WTC11 (cell line): ENCODE results near the gene SMYD3. TPM values are rescaled to one million over a fixed set of nuclear protein-coding genes. Genes with fewer than 3 reads are reported as not detected.

ENCODE experiments used
- ATAC-seq: fragments of 200-7000 bp; cut with Tn5 transposase; 2 replicates; pipeline ENCODE4 v1.10.0; 2021; ENCODE audit warnings: mild to moderate bottlenecking, moderate library complexity
- CTCF ChIA-PET: fragments of 300-600 bp; sonication (Branson Sonifier 250); formaldehyde crosslinking; loops from one replicate; lab custom pipeline; 2021; ENCODE audit warnings: antibody characterized with exemption; lab: Charles Lee
- POLR2A ChIA-PET: fragments of 350-600 bp; sonication (Branson Sonifier 250); formaldehyde crosslinking; loops from one replicate; lab custom pipeline; 2021; ENCODE audit warnings: antibody characterized with exemption; lab: Charles Lee
- DNase-seq: peaks from one replicate; pipeline ENCODE4 v3.0.0; 2021; ENCODE audit warnings: low spot score
- H3K27ac Mint-ChIP-seq: 2 replicates; pipeline ENCODE4 v1.8.0; 2021; ENCODE audit warnings: mixed read lengths
- H3K27me3 Mint-ChIP-seq: 2 replicates; pipeline ENCODE4 v1.8.0; 2021; ENCODE audit warnings: low read depth, mild to moderate bottlenecking, moderate library complexity, mixed read lengths
- H3K36me3 Mint-ChIP-seq: 2 replicates; pipeline ENCODE4 v1.8.0; 2021; ENCODE audit warnings: mixed read lengths
- H3K4me1 Mint-ChIP-seq: 2 replicates; pipeline ENCODE4 v1.8.0; 2022; ENCODE audit warnings: mixed read lengths
- H3K4me3 Mint-ChIP-seq: 2 replicates; pipeline ENCODE4 v1.8.0; 2021; ENCODE audit warnings: mild to moderate bottlenecking, moderate library complexity, mixed read lengths
- H3K9me3 Mint-ChIP-seq: 2 replicates; pipeline ENCODE4 v1.8.0; 2021; ENCODE audit warnings: mixed read lengths
- CDX4 ChIP-seq: fragments of 250-450 bp; sonication (Bioruptor Pico); IDR thresholded peaks from 2 replicates; pipeline ENCODE4 v1.9.0; 2021; ENCODE audit warnings: moderate library complexity, mild to moderate bottlenecking, inconsistent platforms, borderline replicate concordance
- CREM ChIP-seq: sonication (generic); formaldehyde crosslinking; IDR thresholded peaks from 2 replicates; pipeline ENCODE4 v1.8.1; 2022; ENCODE audit warnings: mild to moderate bottlenecking, missing genetic modification reagents, moderate library complexity
- E2F5 ChIP-seq: sonication (generic); formaldehyde crosslinking; IDR thresholded peaks from 2 replicates; pipeline ENCODE4 v1.8.1; 2022; ENCODE audit warnings: mild to moderate bottlenecking, moderate library complexity, missing genetic modification reagents
- ELF4 ChIP-seq: sonication (generic); formaldehyde crosslinking; IDR thresholded peaks from 2 replicates; pipeline ENCODE4 v1.8.1; 2022; ENCODE audit warnings: low read depth, mild to moderate bottlenecking, moderate library complexity, missing genetic modification reagents
- GRHL2 ChIP-seq: fragments of 250-450 bp; sonication (Bioruptor Pico); IDR thresholded peaks from 2 replicates; pipeline ENCODE4 v1.8.0; 2022; ENCODE audit warnings: mild to moderate bottlenecking, moderate library complexity; ENCODE audit not compliant: insufficient replicate concordance, severe bottlenecking
- GTF2I ChIP-seq: fragments of 250-450 bp; sonication (Bioruptor Pico); conservative IDR thresholded peaks from 2 replicates; pipeline ENCODE4 v1.4.0; 2021; ENCODE audit warnings: mild to moderate bottlenecking
- MYBL2 ChIP-seq: sonication (generic); formaldehyde crosslinking; IDR thresholded peaks from 2 replicates; pipeline ENCODE4 v1.8.1; 2023; ENCODE audit warnings: mild to moderate bottlenecking, moderate library complexity, missing genetic modification reagents
- NFATC4 ChIP-seq: fragments of 250-450 bp; sonication (Bioruptor Pico); IDR thresholded peaks from 2 replicates; pipeline ENCODE4 v1.9.0; 2021; ENCODE audit warnings: mild to moderate bottlenecking
- SMAD3 ChIP-seq: sonication (generic); formaldehyde crosslinking; IDR thresholded peaks from 2 replicates; pipeline ENCODE4 v1.8.0; 2022; ENCODE audit warnings: missing genetic modification reagents, mild to moderate bottlenecking, borderline replicate concordance
- SOX15 ChIP-seq: fragments of 250-450 bp; sonication (Bioruptor Pico); IDR thresholded peaks from 2 replicates; pipeline ENCODE4 v1.9.0; 2021; ENCODE audit warnings: mild to moderate bottlenecking
- TCF7 ChIP-seq: sonication (generic); formaldehyde crosslinking; IDR thresholded peaks from 2 replicates; pipeline ENCODE4 v1.8.0; 2022; ENCODE audit warnings: mild to moderate bottlenecking, low read depth, missing genetic modification reagents, moderate library complexity
- TP53 ChIP-seq: sonication (generic); formaldehyde crosslinking; IDR thresholded peaks from 2 replicates; pipeline ENCODE4 v1.8.1; 2023; ENCODE audit warnings: mild to moderate bottlenecking, missing genetic modification reagents
- USF2 ChIP-seq: sonication (generic); formaldehyde crosslinking; IDR thresholded peaks from 2 replicates; pipeline ENCODE4 v1.8.1; 2023; ENCODE audit warnings: mild to moderate bottlenecking, missing genetic modification reagents, moderate library complexity
- ZNF263 ChIP-seq: sonication (generic); formaldehyde crosslinking; IDR thresholded peaks from 2 replicates; pipeline ENCODE4 v1.8.1; 2022; ENCODE audit warnings: low read depth, mild to moderate bottlenecking, moderate library complexity, missing genetic modification reagents
- ZNF281 ChIP-seq: sonication (generic); formaldehyde crosslinking; IDR thresholded peaks from 2 replicates; pipeline ENCODE4 v1.8.0; 2023; ENCODE audit warnings: mild to moderate bottlenecking, missing genetic modification reagents
- total RNA-seq: library from RNA; stranded (reverse); gene quantifications from 3 replicates; pipeline ENCODE4 v1.2.3, GENCODE V29; 2021
- TF ChIP-seq, protein P1 (sequence below): sonication (generic); formaldehyde crosslinking; IDR thresholded peaks from 2 replicates; pipeline ENCODE4 v1.8.0; 2023; ENCODE audit warnings: missing genetic modification reagents
- TF ChIP-seq, protein P2 (sequence below): sonication (generic); formaldehyde crosslinking; IDR thresholded peaks from 2 replicates; pipeline ENCODE4 v1.8.1; 2023; ENCODE audit warnings: mild to moderate bottlenecking, missing genetic modification reagents
- TF ChIP-seq, protein P3 (sequence below): sonication (generic); formaldehyde crosslinking; IDR thresholded peaks from 2 replicates; pipeline ENCODE4 v1.8.0; 2022; ENCODE audit warnings: mild to moderate bottlenecking, missing genetic modification reagents
- TF ChIP-seq, protein P4 (sequence below): fragments of 250-450 bp; sonication (Bioruptor Pico); IDR thresholded peaks from 2 replicates; pipeline ENCODE4 v1.9.0; 2021; ENCODE audit warnings: mild to moderate bottlenecking
- TF ChIP-seq, protein P5 (sequence below): sonication (generic); formaldehyde crosslinking; IDR thresholded peaks from 2 replicates; pipeline ENCODE4 v1.8.0; 2022; ENCODE audit warnings: mild to moderate bottlenecking, missing genetic modification reagents
- TF ChIP-seq, protein P6 (sequence below): sonication (generic); formaldehyde crosslinking; IDR thresholded peaks from 2 replicates; pipeline ENCODE4 v1.8.0; 2022; ENCODE audit warnings: mild to moderate bottlenecking, missing genetic modification reagents

The SMYD3 gene
- total RNA-seq, 1 experiment from 2014 or later, result 21.4 TPM

- TF ChIP-seq ZNF281 (CRISPR knock-in tag), result no peak
- TF ChIP-seq USF2, result no peak
Observed at GRCh38 chr1:245864872-245865271, 642.2 kb downstream of the SMYD3 start (continued).

DNA sequence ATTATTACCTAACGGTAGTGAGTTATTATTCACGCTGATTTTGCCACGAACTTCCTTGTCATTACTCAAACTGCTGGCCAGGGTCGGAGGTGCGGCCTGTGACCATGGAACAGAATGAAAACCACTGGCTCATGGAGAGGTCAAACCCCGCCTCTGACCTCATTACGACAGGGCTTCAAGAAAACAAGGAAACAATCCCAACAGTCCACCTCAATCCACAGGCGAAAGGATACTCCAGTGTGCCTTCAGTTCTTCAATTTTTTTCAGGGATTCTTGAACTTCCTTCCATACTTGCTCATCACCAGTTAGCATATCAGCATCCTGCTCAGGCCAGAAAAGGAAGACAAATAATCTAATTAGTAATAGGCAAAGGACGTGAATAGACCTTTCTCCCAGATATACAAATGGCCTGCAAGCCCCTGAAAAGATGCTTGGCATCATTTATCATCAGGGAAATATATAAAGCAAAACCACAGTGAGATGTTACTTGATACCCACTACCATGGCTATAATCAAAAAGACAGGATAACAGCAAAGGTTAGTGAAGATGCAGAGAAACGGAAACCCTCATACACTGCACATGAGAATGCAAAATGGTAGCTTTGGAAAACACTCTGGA, 643.4 kb downstream of the SMYD3 start:
- Mint-ChIP-seq H3K4me1 (no peaks in the 10 kb centered on the region), H3K36me3 (no peaks in the 10 kb centered on the region), H3K9me3 (no peaks in the 10 kb centered on the region), H3K27me3 (no peaks in the 10 kb centered on the region), H3K4me3 (no peak overlapping the region), H3K27ac (no peak overlapping the region)
- ATAC-seq (no peak), DNase-seq (no peak)
- ChIA-PET POLR2A (no interaction called here), CTCF (no interaction called here)
- TF ChIP-seq TCF7 (CRISPR knock-in tag), result no peak

- Mint-ChIP-seq H3K9me3 (no peaks in the 10 kb centered on the region), H3K36me3 (no peaks in the 10 kb centered on the region), H3K4me1 (no peaks in the 10 kb centered on the region), H3K27ac (no peak overlapping the region), H3K4me3 (no peak overlapping the region), H3K27me3 (no peaks in the 10 kb centered on the region)
- ChIA-PET POLR2A (no interaction called here), CTCF (interaction anchor here (1.0 kb wide), 1 partner anchor 26 kb away, joined by 3 read pairs; no protein-coding TSS in a partner anchor)
- ATAC-seq, result no peak
- DNase-seq, result no peak
- no peak for TF ChIP-seq ZNF263 (CRISPR knock-in tag)
- TF ChIP-seq GTF2I (CRISPR knock-in tag), result no peak
- TF ChIP-seq, protein P1, sequence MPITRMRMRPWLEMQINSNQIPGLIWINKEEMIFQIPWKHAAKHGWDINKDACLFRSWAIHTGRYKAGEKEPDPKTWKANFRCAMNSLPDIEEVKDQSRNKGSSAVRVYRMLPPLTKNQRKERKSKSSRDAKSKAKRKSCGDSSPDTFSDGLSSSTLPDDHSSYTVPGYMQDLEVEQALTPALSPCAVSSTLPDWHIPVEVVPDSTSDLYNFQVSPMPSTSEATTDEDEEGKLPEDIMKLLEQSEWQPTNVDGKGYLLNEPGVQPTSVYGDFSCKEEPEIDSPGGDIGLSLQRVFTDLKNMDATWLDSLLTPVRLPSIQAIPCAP (CRISPR knock-in tag), result no peak
- TF ChIP-seq CREM (CRISPR knock-in tag), result no peak
- TF ChIP-seq TCF7 (CRISPR knock-in tag), result no peak
- TF ChIP-seq, protein P2, sequence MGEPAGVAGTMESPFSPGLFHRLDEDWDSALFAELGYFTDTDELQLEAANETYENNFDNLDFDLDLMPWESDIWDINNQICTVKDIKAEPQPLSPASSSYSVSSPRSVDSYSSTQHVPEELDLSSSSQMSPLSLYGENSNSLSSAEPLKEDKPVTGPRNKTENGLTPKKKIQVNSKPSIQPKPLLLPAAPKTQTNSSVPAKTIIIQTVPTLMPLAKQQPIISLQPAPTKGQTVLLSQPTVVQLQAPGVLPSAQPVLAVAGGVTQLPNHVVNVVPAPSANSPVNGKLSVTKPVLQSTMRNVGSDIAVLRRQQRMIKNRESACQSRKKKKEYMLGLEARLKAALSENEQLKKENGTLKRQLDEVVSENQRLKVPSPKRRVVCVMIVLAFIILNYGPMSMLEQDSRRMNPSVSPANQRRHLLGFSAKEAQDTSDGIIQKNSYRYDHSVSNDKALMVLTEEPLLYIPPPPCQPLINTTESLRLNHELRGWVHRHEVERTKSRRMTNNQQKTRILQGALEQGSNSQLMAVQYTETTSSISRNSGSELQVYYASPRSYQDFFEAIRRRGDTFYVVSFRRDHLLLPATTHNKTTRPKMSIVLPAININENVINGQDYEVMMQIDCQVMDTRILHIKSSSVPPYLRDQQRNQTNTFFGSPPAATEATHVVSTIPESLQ (CRISPR knock-in tag), result no peak
- TF ChIP-seq E2F5 (CRISPR knock-in tag), result no peak
- TF ChIP-seq SOX15 (CRISPR knock-in tag), result no peak
- no peak for TF ChIP-seq ELF4
- TF ChIP-seq, protein P3, sequence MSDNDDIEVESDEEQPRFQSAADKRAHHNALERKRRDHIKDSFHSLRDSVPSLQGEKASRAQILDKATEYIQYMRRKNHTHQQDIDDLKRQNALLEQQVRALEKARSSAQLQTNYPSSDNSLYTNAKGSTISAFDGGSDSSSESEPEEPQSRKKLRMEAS (CRISPR knock-in tag), result no peak
- no peak for TF ChIP-seq GRHL2
- TF ChIP-seq, protein P4, sequence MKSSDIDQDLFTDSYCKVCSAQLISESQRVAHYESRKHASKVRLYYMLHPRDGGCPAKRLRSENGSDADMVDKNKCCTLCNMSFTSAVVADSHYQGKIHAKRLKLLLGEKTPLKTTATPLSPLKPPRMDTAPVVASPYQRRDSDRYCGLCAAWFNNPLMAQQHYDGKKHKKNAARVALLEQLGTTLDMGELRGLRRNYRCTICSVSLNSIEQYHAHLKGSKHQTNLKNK, result no peak
- TF ChIP-seq CDX4 (CRISPR knock-in tag), result no peak
- TF ChIP-seq TP53 (CRISPR knock-in tag), result no peak
- no peak for TF ChIP-seq MYBL2 (CRISPR knock-in tag)
- TF ChIP-seq, protein P5, sequence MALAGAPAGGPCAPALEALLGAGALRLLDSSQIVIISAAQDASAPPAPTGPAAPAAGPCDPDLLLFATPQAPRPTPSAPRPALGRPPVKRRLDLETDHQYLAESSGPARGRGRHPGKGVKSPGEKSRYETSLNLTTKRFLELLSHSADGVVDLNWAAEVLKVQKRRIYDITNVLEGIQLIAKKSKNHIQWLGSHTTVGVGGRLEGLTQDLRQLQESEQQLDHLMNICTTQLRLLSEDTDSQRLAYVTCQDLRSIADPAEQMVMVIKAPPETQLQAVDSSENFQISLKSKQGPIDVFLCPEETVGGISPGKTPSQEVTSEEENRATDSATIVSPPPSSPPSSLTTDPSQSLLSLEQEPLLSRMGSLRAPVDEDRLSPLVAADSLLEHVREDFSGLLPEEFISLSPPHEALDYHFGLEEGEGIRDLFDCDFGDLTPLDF (CRISPR knock-in tag), result no peak
- TF ChIP-seq SMAD3 (CRISPR knock-in tag), result no peak
- TF ChIP-seq, protein P6, sequence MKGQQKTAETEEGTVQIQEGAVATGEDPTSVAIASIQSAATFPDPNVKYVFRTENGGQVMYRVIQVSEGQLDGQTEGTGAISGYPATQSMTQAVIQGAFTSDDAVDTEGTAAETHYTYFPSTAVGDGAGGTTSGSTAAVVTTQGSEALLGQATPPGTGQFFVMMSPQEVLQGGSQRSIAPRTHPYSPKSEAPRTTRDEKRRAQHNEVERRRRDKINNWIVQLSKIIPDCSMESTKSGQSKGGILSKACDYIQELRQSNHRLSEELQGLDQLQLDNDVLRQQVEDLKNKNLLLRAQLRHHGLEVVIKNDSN, result no peak
- no peak for TF ChIP-seq NFATC4
Observed at GRCh38 chr1:245862812-245863540, 644.1 kb downstream of the SMYD3 start.
